Measurements from ENCODE around the gene AK9. TPM values are rescaled to one million over a fixed set of nuclear protein-coding genes. Genes with fewer than 3 reads are reported as not detected.

The AK9 gene
- total and polyA plus RNA-seq, 2 of the 8 experiments (the other 6 are each of a cell fraction or from before 2014, with no cell fraction given) = 1.8 to 2.2 TPM

- Histone ChIP-seq H2BK5ac (ENCODE audit: low read depth, low read length) (no peak overlapping the region), H2AFZ (ENCODE audit: low read length) (no peak overlapping the region), H3K9me3 (ENCODE audit: insufficient read depth in 2 of 2, low read depth in 1 of 2, low read length in 1 of 2) (no peaks in the 10 kb centered on the region), H3K4me1 (replicated peaks in 1 of 4; ENCODE audit: control insufficient read depth in 3 of 4, insufficient read depth in 4 of 4, low read length in 3 of 4) (peaks cover 0 to 2% (median under 1%) of the 10 kb centered on the region in 4 experiments; a peak in 3 of 7 replicates), H3K56ac (replicated peaks; ENCODE audit: insufficient read length, low read depth, low read length) (no peak overlapping the region), H3K23ac (ENCODE audit: insufficient read length) (no peak overlapping the region), H2BK20ac (ENCODE audit: low read length) (no peak overlapping the region), H3K79me1 (ENCODE audit: low read depth, low read length) (no peaks in the 10 kb centered on the region; the same call in 1 of the 2 replicates), H3K14ac (ENCODE audit: insufficient read length) (no peak overlapping the region), H2BK12ac (ENCODE audit: low read depth, low read length) (no peak overlapping the region), H4K91ac (replicated peaks; ENCODE audit: insufficient read length, low read length) (no peak overlapping the region), H2AK5ac (ENCODE audit: low read depth, low read length) (no peak overlapping the region), H4K8ac (ENCODE audit: extremely low read depth, insufficient read depth, low read length) (no peak overlapping the region), H3K9ac (replicated peaks in 1 of 4; ENCODE audit: extremely low read depth in 1 of 4, low read depth in 3 of 4, low read length in 3 of 4) (no peak overlapping the region), H3K4me2 (ENCODE audit: insufficient read depth in 1 of 2, low read depth in 2 of 2, low read length in 2 of 2) (no peak overlapping the region), H2BK15ac (ENCODE audit: low read length) (no peak overlapping the region), H3K4me3 (ENCODE audit: extremely low read depth in 1 of 4, insufficient read depth in 2 of 4, low read depth in 3 of 4, low read length in 4 of 4) (no peak overlapping the region), H3K18ac (ENCODE audit: extremely low read depth, low read length) (no peak overlapping the region), H3K23me2 (ENCODE audit: low read depth, low read length) (no peaks in the 10 kb centered on the region; the same call in 1 of the 2 replicates), H3K36me3 (ENCODE audit: control insufficient read depth in 2 of 4, insufficient read depth in 4 of 4, low read length in 3 of 4) (peaks cover 11 to 53% (median 27%) of the 10 kb centered on the region in 4 experiments; a peak in 7 of 8 replicates), H3K27me3 (replicated peaks in 1 of 4; ENCODE audit: control insufficient read depth in 3 of 4, extremely low read depth in 1 of 4, insufficient read depth in 3 of 4, low read length in 3 of 4) (no peaks in the 10 kb centered on the region), H3K27ac (ENCODE audit: low read depth, low read length) (no peak overlapping the region), H2BK120ac (replicated peaks; ENCODE audit: low read depth, low read length) (no peak overlapping the region), H4K20me1 (replicated peaks in 1 of 2; ENCODE audit: control insufficient read depth in 1 of 2, insufficient read depth in 2 of 2, low read length in 2 of 2) (peaks cover 6 to 18% of the 10 kb centered on the region in 2 experiments), H4K5ac (ENCODE audit: insufficient read length, low read depth, low read length) (no peak overlapping the region), H3K4ac (replicated peaks; ENCODE audit: insufficient read length, low read depth, low read length) (no peak overlapping the region), H3K79me2 (ENCODE audit: control insufficient read depth in 1 of 2, insufficient read depth in 2 of 2, low read length in 2 of 2) (peaks cover 0 to 3% of the 10 kb centered on the region in 2 experiments; a peak in 1 of 4 replicates)
- peak in 1 of 2 experiments; percentile 27 for DNase-seq (ENCODE audit: low read depth in 1 of 2, low spot score in 2 of 2)
- FAIRE-seq = no peak
- ChIA-PET CTCF (ENCODE audit: partially characterized antibody) (interaction anchor here (1.0 to 2.2 kb wide), 3 partner anchors 10 to 20 kb away, joined by 3 to 11 read pairs (median 4); no protein-coding TSS in a partner anchor), POLR2A (ENCODE audit: partially characterized antibody) (interaction anchor here (1.2 to 1.6 kb wide), 3 partner anchors 9 to 37 kb away, joined by 3 to 10 read pairs (median 3); partner anchors contain the start of gene MICAL1)
- TF ChIP-seq EZH2 (IDR thresholded peaks at IDR 0.05; ENCODE audit: low read depth, low read length, severe bottlenecking) = no peak
- TF ChIP-seq, protein P1, sequence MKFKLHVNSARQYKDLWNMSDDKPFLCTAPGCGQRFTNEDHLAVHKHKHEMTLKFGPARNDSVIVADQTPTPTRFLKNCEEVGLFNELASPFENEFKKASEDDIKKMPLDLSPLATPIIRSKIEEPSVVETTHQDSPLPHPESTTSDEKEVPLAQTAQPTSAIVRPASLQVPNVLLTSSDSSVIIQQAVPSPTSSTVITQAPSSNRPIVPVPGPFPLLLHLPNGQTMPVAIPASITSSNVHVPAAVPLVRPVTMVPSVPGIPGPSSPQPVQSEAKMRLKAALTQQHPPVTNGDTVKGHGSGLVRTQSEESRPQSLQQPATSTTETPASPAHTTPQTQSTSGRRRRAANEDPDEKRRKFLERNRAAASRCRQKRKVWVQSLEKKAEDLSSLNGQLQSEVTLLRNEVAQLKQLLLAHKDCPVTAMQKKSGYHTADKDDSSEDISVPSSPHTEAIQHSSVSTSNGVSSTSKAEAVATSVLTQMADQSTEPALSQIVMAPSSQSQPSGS (IDR thresholded peaks at IDR 0.05; ENCODE audit: low read length) = no peak
- WGBS, 2 experiments (ENCODE audit: extremely low coverage in 1 of 2, insufficient coverage in 1 of 2, insufficient read length in 1 of 2, insufficient replicate concordance in 2 of 2, low coverage in 1 of 2, low lambda C conversion rate in 2 of 2, missing lambda C conversion rate in 1 of 2) = 89% methylated on average over 8 of the region's 10 CpGs; no CpG with 5 or more reads in 1 of the 2 experiments
Measured at GRCh38 chr6:109447087-109447486, 243.9 kb downstream of the AK9 start.
